IMR-90 (cell line): ENCODE data around the gene NFE2L1. TPM values are rescaled to one million over a fixed set of nuclear protein-coding genes. Genes with fewer than 3 reads are reported as not detected.

Source experiments
- ATAC-seq: fragments of 200-7000 bp; cut with Tn5 transposase; 2 replicates; pipeline ENCODE4 v1.9.1; 2020; ENCODE audit warnings: low read depth, mild to moderate bottlenecking, moderate library complexity
- BruUV-seq: library from RNA; stranded (reverse); fragments of 400-500 nt; replicated peaks from 2 replicates; lab custom pipeline; 2021; lab: Mats Ljungman, UMichigan
- CTCF ChIA-PET: fragments of 300-600 bp; formaldehyde crosslinking; extraction: SDS; loops from one replicate; lab custom pipeline; 2021; ENCODE audit warnings: antibody characterized with exemption; lab: Yijun Ruan, JAX
- POLR2A ChIA-PET: fragments of 300-600 bp; sonication (Branson Sonifier 250); formaldehyde crosslinking; loops from one replicate; lab custom pipeline; 2022; ENCODE audit warnings: antibody characterized with exemption; ENCODE audit not compliant: unreplicated experiment; lab: Charles Lee
- DNase-seq: peaks from one replicate; pipeline ENCODE4 v3.0.0; 2013
- H2AFZ ChIP-seq: replicated peaks from 2 replicates; pipeline ENCODE3; 2013; ENCODE audit warnings: low read length, mild to moderate bottlenecking; ENCODE audit not compliant: poor library complexity
- H2AK5ac ChIP-seq: 2 replicates; pipeline ENCODE4 v1.6.1; 2013; ENCODE audit warnings: low read depth, low read length, inconsistent platforms
- H2AK9ac ChIP-seq: replicated peaks from 2 replicates; pipeline ENCODE3; 2013; ENCODE audit warnings: mild to moderate bottlenecking, low read depth, low read length, moderate library complexity; ENCODE audit not compliant: poor library complexity
- H2BK120ac ChIP-seq: 2 replicates; pipeline ENCODE4 v1.6.1; 2013; ENCODE audit warnings: low read depth, low read length, inconsistent platforms
- H2BK15ac ChIP-seq: 3 replicates; pipeline ENCODE4 v1.6.1; 2013; ENCODE audit warnings: low read depth, low read length, inconsistent platforms
- H2BK20ac ChIP-seq: 2 replicates; pipeline ENCODE4 v1.6.1; 2013; ENCODE audit warnings: low read depth, mild to moderate bottlenecking, inconsistent platforms, low read length, moderate library complexity
- H2BK5ac ChIP-seq: 2 replicates; pipeline ENCODE4 v1.6.1; 2013; ENCODE audit warnings: mild to moderate bottlenecking, low read depth, low read length, inconsistent platforms; ENCODE audit not compliant: poor library complexity, severe bottlenecking
- H3K14ac ChIP-seq: replicated peaks from 2 replicates; pipeline ENCODE4 v1.6.1; 2013; ENCODE audit warnings: low read depth, low read length, inconsistent platforms
- H3K18ac ChIP-seq: 2 replicates; pipeline ENCODE4 v1.6.1; 2013; ENCODE audit warnings: low read depth, low read length, control low read depth
- H3K23ac ChIP-seq: 2 replicates; pipeline ENCODE4 v1.6.1; 2013; ENCODE audit warnings: low read depth, low read length, inconsistent platforms
- H3K27ac ChIP-seq: 2 replicates; pipeline ENCODE4 v1.5.1; 2013; ENCODE audit warnings: mild to moderate bottlenecking, control low read depth, low read length; ENCODE audit not compliant: insufficient read depth
- H3K27me3 ChIP-seq: 2 replicates; pipeline ENCODE4 v1.6.1; 2013; ENCODE audit warnings: low read length; ENCODE audit not compliant: control insufficient read depth, insufficient read depth
- H3K36me3 ChIP-seq: 2 replicates; pipeline ENCODE4 v1.6.1; 2013; ENCODE audit warnings: low read length, mixed read lengths; ENCODE audit not compliant: control insufficient read depth, insufficient read depth
- H3K4ac ChIP-seq: 2 replicates; pipeline ENCODE4 v1.6.1; 2013; ENCODE audit warnings: low read depth, low read length, inconsistent platforms
- H3K4me1 ChIP-seq: 2 replicates; pipeline ENCODE4 v1.6.1; 2013; ENCODE audit warnings: low read length, mixed read lengths; ENCODE audit not compliant: control insufficient read depth, insufficient read depth
- H3K4me2 ChIP-seq: 2 replicates; pipeline ENCODE4 v1.6.1; 2013; ENCODE audit warnings: low read depth, mild to moderate bottlenecking, control low read depth, low read length, moderate library complexity
- H3K4me3 ChIP-seq: 2 replicates; pipeline ENCODE4 v1.5.1; 2013; ENCODE audit warnings: low read depth, mild to moderate bottlenecking, control low read depth, low read length, moderate library complexity; ENCODE audit not compliant: insufficient read depth
- H3K56ac ChIP-seq: 2 replicates; pipeline ENCODE4 v1.6.1; 2013; ENCODE audit warnings: low read length, inconsistent platforms; ENCODE audit not compliant: insufficient read depth; ENCODE audit errors: extremely low read depth
- H3K79me1 ChIP-seq, 2 experiments: 2 replicates each; pipeline ENCODE4 v1.6.1; 2013; ENCODE audit warnings: low read length in 2 of 2, inconsistent platforms in 1 of 2, low read depth in 1 of 2
- H3K9ac ChIP-seq: 2 replicates; pipeline ENCODE4 v1.6.1; 2013; ENCODE audit warnings: low read depth, low read length, control low read depth
- H3K9me1 ChIP-seq: 2 replicates; pipeline ENCODE4 v1.6.1; 2013; ENCODE audit warnings: low read length, inconsistent platforms; ENCODE audit not compliant: insufficient read depth
- H3K9me3 ChIP-seq: 2 replicates; pipeline ENCODE4 v1.6.1; 2013; ENCODE audit warnings: low read length; ENCODE audit not compliant: control insufficient read depth, insufficient read depth
- H4K20me1 ChIP-seq: 2 replicates; pipeline ENCODE4 v1.6.1; 2013; ENCODE audit warnings: low read length, inconsistent platforms; ENCODE audit not compliant: insufficient read depth
- H4K5ac ChIP-seq: 2 replicates; pipeline ENCODE4 v1.6.1; 2013; ENCODE audit warnings: mild to moderate bottlenecking, low read depth, low read length, control low read depth
- H4K8ac ChIP-seq, 2 experiments: 2 replicates each; pipeline ENCODE4 v1.6.1; 2013; ENCODE audit warnings: low read depth in 2 of 2, low read length in 2 of 2, control low read depth in 1 of 2, inconsistent platforms in 1 of 2
- H4K91ac ChIP-seq: 2 replicates; pipeline ENCODE4 v1.6.1; 2013; ENCODE audit warnings: low read depth, low read length, inconsistent platforms; ENCODE audit not compliant: insufficient read depth
- MAFK ChIP-seq: IDR thresholded peaks from 2 replicates; pipeline ENCODE4 v1.6.1; 2012; ENCODE audit warnings: low read depth, low read length, improper control_type of control experiment
- MAZ ChIP-seq: IDR thresholded peaks from 2 replicates; pipeline ENCODE4 v1.6.1; 2012; ENCODE audit warnings: low read depth, mild to moderate bottlenecking, low read length, improper control_type of control experiment, moderate library complexity, borderline replicate concordance
- MXI1 ChIP-seq: IDR thresholded peaks from 2 replicates; pipeline ENCODE4 v1.6.1; 2012; ENCODE audit warnings: low read depth, mild to moderate bottlenecking, low read length, moderate library complexity, borderline replicate concordance
- RAD21 ChIP-seq: IDR thresholded peaks from 2 replicates; pipeline ENCODE4 v1.6.1; 2012; ENCODE audit warnings: low read length, improper control_type of control experiment
- RFX5 ChIP-seq: IDR thresholded peaks from 2 replicates; pipeline ENCODE4 v1.8.0; 2012; ENCODE audit warnings: low read depth, mild to moderate bottlenecking, low read length, moderate library complexity
- SMC3 ChIP-seq: fragments of 150-350 bp; IDR thresholded peaks from 2 replicates; pipeline ENCODE4 v1.6.1; 2016; ENCODE audit warnings: low read depth, mild to moderate bottlenecking, antibody characterized with exemption, low read length, moderate library complexity
- WGBS, 2 experiments: methylation state at CpG; one replicate each; pipeline versions ENCODE4 v1.1.5 to v1.1.7; 2013; ENCODE audit warnings: missing lambda C conversion rate in 2 of 2; ENCODE audit not compliant: insufficient read length in 1 of 2; ENCODE audit errors: extremely low coverage in 2 of 2; 5-methylcytosine and 5-hydroxymethylcytosine counted together
- dilution Hi-C: fragments of 300-500 bp; cut with HindIII; formaldehyde crosslinking; loops from one replicate; pipeline ENCODE4 v1.14.3; 2018; ENCODE audit warnings: low sequenced_read_pairs; ENCODE audit not compliant: unreplicated experiment
- in situ Hi-C: fragments of 300-500 bp; cut with MboI; formaldehyde crosslinking; loops from 3 replicates; pipeline ENCODE4 v1.14.3; 2019; ENCODE audit warnings: low sequenced_read_pairs, inconsistent platforms, mixed read lengths
- intact Hi-C: fragments of 100-400 bp; cut with micrococcal nuclease; formaldehyde crosslinking; loops from 2 replicates; pipeline ENCODE4 v1.10.0; 2022
- polyA plus RNA-seq, 3 experiments: library from polyadenylated mRNA; depleted of rRNA; stranded (reverse); fragments of >200 nt; gene quantifications; 2 replicates each; pipeline ENCODE4 v1.2.3, GENCODE V29; 2012; ENCODE audit warnings: low replicate concordance in 1 of 3
- total RNA-seq: library from RNA; depleted of rRNA; stranded (reverse); fragments of >200 nt; gene quantifications from 2 replicates; pipeline ENCODE4 v1.2.3, GENCODE V29; 2012
- TF ChIP-seq, protein P1 (sequence below): conservative IDR thresholded peaks from 2 replicates; pipeline ENCODE4 v1.5.1; 2012; ENCODE audit warnings: mild to moderate bottlenecking, low read depth, low read length, improper control_type of control experiment

NFE2L1 gene
- total and polyA plus RNA-seq, 2 of the 4 experiments (the other 2 are of a cell fraction): 42.8 to 122 TPM

DNA sequence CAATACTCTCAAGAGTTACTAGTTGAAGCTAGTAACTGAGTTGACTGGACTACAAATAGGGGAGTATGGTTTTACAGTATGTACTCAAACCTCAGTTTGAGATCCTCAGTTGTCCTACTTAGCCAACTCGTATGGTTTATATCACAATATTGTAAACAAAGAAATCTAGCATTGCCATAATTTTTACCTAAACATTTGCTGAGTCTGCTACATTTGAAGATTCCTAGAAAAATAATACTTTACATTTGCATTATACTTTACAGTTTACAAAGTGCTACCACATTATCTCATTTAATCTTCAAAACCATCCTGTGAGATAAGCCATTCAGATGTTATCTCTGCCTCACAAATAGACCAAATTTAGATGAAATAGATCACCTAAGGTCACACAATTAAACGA, 36.8 kb downstream of the NFE2L1 start:
- Histone ChIP-seq H3K9ac (no peak overlapping the region), H2BK5ac (no peak overlapping the region), H3K79me1 (peaks cover 2 to 61% of the 10 kb centered on the region in 2 experiments; a peak in 3 of 4 replicates), H4K8ac (no peak overlapping the region), H2AK5ac (no peak overlapping the region), H3K14ac (no peak overlapping the region), H3K4ac (no peak overlapping the region), H3K36me3 (peaks cover 2% of the 10 kb centered on the region; the same call in 1 of the 2 replicates), H3K9me1 (no peaks in the 10 kb centered on the region; the same call in none of the 2 replicates), H2BK120ac (no peak overlapping the region), H3K23ac (0 out of 2 replicates have a peak overlapping the region, but pooled peaks have one; percentile 38), H4K20me1 (peaks cover 55% of the 10 kb centered on the region), H3K18ac (no peak overlapping the region), H2BK15ac (no peak overlapping the region), H3K27me3 (no peaks in the 10 kb centered on the region), H3K4me2 (no peak overlapping the region), H3K56ac (no peak overlapping the region), H3K4me1 (peaks cover 4% of the 10 kb centered on the region; the same call in 1 of the 2 replicates), H2BK20ac (no peak overlapping the region), H3K27ac (no peak overlapping the region), H2AK9ac (no peak overlapping the region), H4K5ac (no peak overlapping the region), H3K4me3 (no peak overlapping the region), H4K91ac (no peak overlapping the region), H3K9me3 (no peaks in the 10 kb centered on the region), H2AFZ (no peak overlapping the region)
- TF ChIP-seq MAZ (no peak), MXI1 (no peak), SMC3 (no peak), RAD21 (no peak), MAFK (peak; percentile 59), RFX5 (no peak)
- TF ChIP-seq, protein P1, sequence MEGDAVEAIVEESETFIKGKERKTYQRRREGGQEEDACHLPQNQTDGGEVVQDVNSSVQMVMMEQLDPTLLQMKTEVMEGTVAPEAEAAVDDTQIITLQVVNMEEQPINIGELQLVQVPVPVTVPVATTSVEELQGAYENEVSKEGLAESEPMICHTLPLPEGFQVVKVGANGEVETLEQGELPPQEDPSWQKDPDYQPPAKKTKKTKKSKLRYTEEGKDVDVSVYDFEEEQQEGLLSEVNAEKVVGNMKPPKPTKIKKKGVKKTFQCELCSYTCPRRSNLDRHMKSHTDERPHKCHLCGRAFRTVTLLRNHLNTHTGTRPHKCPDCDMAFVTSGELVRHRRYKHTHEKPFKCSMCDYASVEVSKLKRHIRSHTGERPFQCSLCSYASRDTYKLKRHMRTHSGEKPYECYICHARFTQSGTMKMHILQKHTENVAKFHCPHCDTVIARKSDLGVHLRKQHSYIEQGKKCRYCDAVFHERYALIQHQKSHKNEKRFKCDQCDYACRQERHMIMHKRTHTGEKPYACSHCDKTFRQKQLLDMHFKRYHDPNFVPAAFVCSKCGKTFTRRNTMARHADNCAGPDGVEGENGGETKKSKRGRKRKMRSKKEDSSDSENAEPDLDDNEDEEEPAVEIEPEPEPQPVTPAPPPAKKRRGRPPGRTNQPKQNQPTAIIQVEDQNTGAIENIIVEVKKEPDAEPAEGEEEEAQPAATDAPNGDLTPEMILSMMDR: no peak
- intact Hi-C loops (no loop called here), dilution Hi-C loops (no loop called here), in situ Hi-C loops (no loop called here)
- no CpG with 5 or more reads among the region's 2 CpGs for WGBS, 2 experiments
- CTCF ChIA-PET: interaction anchor here (0.6 kb wide), 1 partner anchor 593 kb away, joined by 3 read pairs; no protein-coding TSS in a partner anchor
- DNase-seq (no peak), ATAC-seq (no peak)
- no TSS peak for BruUV-seq
- POLR2A ChIA-PET: no interaction called here
